GM19035 (cell line): Measurements from ENCODE around the gene FBXW8.
"Not testable (repeated sequence)": the region's sequence is repeated elsewhere in the genome, so short reads cannot be mapped to it uniquely, and the experiment has no call there.

Experiments
- ATAC-seq: cut with Tn5 transposase; IDR thresholded peaks from one replicate; pipeline ENCODE4 v1.9.1; 2021; ENCODE audit not compliant: unreplicated experiment

The FBXW8 gene

DNA sequence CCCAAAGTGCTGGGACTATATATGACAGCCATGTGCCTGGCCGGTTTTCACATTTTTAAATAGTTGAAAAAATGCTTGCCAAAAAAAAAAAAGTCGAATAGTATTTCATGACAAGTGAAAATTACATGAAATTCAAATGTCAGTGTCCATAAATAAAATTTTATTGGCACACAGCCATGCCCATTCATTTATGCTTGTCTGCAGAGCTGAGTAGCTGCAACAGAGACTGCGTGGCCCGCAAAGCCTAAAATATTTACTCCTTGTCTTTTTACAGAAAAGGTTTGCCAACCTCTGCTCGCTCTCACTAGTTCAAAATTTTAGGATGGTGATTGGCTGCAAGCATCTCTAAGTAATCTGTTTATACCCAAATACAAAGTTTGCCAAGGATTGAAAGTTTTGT lies 139.3 kb downstream of the FBXW8 start:
- no peak for ATAC-seq

DNA sequence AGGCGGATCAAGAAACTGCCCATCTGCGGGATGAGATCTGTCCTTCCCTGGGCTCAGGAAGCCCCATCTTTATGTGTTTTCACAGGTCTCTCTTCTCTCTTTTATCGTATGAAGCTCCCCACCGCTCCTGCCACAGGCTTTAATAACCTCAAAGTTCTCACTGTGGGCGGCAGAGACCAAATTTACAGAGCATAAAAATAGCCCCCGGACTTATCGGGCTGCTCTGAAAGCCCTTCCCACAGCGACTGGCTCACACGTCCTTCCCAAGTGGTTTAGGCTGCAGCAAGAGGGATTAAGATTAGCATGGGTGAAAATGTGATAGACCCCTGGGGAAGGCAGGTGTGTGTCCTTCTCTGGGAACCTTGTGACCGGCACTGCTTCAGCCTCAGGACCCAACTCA lies 140.6 kb downstream of the FBXW8 start:
- no peak for ATAC-seq

DNA sequence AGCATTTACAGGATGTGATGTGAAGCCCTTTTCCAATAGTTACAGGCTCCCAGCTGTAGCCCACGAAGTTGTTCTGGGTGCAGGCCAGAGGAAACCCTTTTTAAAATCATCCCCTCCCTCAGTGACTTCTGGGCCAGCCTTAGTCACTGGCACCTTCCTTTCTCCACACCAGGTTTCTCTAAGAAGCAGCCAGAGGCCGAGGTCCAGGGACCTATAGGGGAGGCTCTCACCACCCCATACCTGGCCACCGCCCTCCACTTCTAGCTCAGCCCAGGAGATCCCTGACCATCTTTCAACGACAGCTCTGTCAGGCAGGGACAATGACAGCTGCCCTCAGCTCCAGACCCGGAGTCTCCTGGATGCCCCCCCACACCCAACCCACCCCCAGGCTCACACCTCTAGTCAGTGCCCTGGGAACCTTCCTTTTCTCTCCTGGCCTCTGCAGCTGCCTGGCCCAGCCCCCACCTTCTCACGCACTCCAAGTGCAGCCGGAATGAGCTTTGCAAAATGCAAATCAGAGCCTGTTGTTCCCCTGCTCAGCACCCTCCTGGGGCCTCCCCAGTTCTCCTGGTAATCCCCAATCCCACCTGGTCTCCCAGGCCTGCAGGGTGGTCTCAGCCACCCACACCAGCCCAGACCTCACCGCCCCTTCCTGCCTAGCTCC lies 141.8 kb downstream of the FBXW8 start:
- ATAC-seq: no peak

DNA sequence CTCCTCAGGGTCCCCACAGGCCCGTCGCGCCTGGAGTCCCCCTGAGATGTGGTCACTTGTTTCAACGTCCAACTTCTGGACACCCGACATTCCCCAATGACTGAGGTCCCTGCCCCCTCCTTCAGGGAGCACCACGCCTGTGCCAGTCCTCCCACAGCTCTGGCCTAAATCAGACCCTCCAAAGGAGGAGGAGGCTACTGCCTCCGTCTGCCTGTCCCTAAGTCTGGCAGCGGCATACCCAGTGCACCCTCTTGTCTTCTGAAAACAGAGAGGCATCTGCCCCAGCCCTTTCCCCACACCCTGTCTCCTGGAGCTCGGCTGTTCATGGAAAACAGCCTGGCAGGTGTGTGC lies 142.3 kb downstream of the FBXW8 start:
- ATAC-seq: no peak

DNA sequence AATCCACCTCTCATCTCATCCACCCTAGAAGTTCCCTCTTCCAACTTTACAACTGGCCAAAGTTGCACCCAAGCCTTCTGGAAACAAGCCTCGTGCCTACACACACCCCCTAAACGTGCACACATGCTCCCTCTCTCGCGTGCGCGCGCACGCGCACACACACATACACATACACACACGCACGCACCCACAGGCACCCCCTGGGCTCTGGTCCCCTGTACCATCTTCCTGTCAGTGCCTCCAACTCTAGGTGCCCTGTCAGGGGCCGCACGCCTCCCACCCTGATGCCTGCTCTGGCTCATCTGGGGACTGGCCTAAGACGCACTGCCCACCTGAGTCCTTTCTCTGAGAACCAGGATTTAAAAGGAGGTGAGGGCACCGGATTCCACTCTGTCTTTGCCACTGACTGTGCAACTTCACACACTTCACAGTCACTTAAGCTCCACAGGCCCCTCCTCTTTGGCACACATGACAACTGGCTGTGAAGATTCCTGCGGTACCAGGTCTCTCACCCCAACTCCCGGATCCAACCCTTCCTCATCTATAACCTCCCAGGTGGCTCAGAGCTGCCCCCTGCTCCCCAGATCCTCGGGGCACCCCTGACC lies 142.9 kb downstream of the FBXW8 start:
- ATAC-seq: no peak

DNA sequence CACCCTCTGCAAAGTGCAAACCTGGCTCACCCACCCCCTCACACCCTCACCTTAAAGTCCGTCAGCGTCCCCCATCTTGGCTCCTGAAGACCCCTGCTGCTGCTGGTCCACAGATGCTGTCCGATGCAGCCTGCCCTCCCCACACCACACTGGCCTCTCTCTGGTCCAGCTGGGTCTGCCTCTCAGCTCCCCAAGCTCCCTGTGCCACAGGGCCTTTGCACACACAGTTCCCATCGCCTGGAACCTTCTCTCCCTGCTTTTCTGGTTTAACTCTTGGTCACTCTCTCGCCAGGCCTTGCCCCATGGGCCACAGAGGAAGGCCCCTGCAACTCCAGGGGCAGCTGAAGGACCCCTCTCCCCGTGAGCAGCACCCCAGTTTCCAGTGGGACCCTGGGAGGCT lies 143.5 kb downstream of the FBXW8 start:
- no peak for ATAC-seq

DNA sequence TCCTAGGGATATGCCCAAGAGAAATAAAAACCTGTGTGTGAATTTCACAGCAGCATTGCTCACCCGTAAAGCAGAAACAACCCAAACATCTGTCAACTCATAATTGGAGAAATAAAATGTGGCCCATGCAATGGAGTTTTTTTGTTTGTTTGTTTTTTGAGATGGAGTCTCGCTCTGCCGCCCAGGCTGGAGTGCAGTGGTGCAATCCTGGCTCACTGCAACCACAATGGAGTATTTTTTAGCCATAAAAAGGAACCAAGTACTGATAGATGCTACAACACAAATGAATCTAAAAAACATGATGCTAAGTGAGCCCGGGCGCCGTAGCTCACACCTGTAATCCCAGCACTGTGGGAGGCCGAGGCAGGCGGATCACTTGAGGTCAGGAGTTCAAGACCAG lies 146.9 kb downstream of the FBXW8 start:
- not testable (repeated sequence) for ATAC-seq

DNA sequence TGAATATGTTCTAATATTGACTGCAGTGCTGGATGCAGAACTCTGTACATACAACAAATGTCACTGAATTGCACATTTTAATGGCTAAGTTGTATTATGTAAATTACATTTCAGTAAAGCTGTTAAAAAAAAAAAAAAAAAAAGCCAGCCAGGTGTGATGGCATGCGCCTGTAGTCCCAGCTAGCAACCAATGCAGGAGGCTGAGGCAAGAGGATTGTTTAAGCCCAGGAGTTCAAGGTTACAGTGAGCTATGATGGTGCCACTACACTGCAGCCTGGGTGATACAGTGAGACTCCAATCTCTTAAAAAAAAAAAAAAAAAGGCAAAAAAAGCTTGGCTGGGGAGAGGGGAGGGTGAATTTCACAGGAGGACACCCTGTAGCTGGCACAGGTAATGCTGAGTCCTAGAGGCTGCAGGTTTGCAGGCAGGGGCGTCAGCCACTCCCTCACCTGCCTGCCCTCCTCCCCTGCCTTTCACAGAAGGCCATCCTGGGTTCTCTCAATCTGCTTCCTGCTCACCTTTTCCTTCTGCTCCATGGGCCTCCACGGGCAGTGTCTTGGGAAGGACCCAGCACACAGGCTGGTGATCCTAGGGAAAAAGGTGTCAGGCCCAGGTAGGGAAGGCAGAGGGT lies 147.8 kb downstream of the FBXW8 start:
- ATAC-seq: no peak

DNA sequence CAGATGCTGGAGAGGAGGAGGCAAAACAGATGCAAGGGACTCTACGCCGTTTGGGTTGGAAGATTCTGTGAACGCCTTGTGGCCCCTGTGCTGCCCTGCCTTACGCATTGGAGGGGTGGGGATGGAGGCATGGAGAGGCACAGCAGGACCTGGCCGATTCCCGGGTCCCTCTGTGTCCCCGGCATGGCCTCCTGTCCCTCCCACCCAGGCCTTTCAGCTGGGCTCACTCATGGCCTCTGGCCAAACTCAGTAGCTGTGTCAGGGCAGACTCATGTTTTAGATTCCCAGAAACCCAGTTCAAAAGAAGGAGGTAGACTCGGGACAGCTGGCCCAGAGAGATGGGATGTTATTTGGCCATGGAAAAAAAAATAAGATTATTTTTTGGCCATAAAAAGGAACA lies 148.4 kb downstream of the FBXW8 start:
- no peak for ATAC-seq

DNA sequence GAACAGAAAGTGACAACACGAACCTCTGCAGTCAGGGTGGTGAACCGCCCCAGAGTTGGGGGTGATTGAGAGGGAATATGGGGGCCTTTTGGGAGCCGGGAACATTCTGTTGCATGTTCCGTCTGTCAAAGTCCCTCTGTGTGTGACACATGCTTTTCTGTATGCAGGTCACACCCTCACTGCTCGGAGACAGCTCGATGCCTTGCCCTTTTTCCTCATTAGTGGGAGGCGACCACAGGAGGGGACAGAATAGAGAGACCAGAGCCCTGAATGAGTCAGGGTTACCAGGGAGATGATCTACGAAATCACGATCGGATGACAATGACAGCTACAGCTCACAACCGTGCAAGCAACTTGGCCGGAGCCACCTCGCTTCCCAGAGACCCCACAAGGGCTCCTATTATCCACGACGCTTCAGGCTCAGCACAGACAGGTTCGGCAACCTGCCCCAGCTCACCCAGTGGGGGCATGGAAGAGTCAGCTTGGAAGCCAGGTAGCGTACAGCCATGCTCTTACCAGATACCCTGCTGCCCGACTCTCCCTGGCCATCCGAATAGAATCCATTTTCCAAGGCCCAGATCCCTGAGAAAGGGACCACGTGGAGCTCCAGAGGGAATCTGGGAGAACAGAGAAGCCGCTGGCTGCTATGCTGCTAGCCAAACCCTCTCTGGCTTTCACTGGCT lies 149.6 kb downstream of the FBXW8 start:
- no peak for ATAC-seq

DNA sequence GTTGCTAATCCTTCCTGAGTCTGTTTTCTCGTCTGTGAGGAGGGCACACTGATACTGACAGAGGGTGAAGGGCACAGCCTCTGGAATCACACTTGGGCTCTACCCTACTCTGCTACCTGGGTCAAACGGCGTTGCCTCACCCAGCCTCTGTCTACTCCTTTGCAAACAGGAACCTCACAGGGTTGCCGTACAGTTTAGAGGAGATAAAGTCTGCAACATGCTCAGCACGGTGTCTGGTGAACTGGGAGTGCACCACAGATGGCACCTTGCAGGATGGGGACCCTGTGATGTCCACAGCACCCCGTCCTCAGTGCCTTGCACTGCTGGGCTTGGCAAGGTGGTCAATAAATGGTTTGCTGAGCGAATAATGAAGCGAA lies 150.2 kb downstream of the FBXW8 start:
- no peak for ATAC-seq

DNA sequence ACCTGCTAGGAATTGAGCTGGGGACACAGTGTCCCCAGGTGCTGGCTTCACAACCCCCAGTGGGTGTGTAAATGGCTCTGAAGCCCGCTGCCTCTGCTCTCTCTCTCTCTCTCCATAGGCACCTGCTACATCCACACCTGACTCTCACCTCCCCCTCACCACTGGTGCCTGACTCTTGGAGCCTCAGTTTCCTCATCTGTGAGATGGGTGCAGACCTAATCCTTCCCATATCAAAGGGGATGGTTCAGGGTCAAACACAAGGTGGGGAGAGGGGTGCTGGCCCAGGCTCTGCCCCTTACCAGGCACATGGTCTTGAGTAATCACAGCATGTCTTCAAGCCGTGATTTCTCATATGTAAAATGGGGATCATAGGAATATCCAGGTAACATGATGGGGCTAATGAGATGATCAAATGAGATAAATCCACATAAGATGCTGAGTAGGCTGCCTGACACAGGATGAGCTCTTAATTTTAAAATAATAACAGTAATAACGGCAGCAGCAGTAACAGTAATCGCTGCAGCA lies 150.9 kb downstream of the FBXW8 start:
- ATAC-seq: no peak

DNA sequence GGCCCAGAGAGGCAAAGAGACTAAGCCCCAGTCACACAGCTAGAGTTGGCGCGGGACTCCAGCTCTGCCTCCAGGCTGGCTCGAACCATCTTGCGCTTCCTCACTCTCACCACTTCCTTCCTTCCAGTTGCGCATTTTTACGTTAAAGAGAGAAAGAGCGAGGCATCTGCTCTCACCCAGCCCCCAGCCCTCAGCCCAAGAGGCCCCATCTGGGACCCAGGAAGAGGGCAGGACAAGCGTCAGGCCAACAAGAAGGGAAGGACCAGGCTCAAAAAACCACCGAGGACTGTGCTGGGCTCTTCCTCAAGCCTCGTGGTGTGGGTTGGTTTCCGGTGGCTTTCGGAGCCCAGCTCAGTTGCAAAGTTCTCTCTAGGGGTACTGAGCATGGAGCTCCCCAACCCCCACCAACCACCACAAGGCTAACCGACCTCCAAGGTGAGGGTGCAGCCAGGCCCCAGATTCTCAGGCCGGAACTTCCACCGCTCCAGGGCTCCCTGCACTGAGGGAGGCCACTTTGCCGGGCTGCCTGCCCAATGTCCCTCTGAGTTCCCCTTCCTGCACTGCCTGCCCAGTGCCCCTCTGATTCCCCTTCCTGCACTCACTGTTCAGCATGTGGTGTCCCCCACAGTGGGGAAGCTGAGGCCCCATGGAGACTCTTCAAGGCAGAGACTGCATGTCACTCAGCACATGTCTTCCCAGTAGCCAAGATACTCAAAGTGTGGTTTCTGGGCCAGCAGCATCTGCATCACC lies 152.6 kb downstream of the FBXW8 start:
- peak; percentile 55 for ATAC-seq

DNA sequence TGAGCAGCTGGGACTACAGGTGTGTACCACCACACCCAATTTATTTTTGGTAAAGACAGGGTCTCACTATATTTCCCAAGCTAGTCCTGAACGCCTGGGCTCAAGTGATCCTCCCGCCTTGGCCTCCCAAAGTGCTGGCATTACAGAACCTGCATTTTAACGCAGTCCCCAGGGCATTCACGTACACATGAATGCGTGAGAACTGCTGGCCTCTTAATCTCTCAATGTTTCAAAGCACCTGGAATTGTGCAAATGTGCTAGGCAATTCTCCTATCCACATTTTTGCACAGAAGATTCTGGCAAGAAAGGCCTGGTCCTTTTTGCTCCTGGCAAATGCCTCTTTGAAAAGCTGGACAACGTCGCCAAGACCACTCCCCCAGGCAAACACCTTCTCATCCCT lies 153.3 kb downstream of the FBXW8 start:
- ATAC-seq: no peak

DNA sequence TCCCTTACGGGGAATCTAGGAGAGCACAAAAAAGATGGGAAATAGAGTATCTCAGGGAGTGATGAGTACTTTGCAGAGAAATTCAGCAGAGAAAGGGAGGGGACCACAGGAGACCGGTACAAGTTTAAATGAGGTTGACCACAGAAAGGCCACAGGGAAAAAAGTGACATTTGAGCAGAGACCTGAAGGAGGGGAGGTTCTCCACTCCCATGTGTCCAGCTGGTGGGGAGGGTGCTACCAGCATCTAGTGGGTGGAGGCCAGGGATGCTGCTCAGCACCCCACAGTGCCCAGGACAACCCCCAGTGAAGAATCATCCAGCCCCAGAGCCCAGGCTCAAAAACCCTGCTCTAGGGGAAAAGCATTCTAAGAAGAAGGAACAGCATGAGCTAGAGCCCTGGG lies 153.8 kb downstream of the FBXW8 start:
- no peak for ATAC-seq

DNA sequence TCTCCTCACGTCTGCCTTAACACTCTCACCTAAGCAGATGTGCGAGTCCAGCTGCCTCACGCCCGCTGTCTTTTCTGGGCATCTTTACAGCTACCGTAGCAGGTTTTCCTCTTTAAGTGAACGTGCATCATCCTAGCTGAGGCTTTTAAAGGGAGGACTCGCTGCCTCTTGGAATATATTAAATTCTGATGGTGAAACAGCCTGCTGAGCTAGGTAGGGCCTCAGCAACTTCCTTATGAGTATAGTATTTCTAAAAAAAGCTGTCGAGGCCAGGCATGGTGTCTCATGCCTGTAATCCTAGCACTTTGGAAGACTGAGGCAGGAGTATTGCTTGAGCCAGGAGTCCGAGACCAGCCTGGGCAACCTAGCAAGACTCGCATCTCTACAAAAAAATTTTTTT lies 156.3 kb downstream of the FBXW8 start:
- ATAC-seq: no peak

DNA sequence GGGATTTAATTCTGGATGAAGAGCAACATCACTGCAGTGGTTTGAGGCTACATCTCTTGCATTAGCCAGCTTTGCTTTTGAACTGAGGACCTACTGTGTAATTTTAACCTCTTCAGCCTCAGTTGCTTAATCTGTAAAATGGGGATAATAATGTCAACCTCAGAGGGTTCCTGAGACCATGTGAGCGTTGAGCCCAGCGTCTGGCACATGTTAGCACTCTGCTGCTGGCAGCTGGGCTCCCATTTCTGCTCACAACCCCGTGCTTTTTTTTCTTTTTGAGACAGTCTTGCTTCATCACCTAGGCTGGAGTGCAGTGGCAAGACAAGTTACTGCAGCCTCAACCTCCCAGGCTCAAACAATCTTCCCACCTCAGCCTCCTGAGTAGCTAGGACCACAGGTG lies 156.9 kb downstream of the FBXW8 start:
- no peak for ATAC-seq

DNA sequence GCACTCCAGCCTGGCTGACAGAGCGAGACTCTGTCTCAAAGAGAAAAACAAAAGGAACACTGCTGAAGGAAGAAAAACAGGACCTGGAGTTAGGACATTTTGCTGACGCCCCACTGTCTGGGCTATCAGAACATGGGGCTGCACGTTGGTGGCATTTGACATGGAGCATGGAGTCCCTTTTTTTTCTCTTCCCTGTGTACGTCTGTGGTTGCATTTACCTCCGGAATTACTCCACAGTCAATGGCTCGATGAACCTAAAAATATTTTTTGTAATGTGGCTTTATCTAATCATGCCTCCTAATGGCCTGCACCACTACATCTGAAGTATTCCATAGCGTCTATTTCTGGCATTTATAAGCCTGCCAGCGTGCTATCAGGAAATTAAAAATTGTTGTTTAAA lies 157.7 kb downstream of the FBXW8 start:
- no peak for ATAC-seq

DNA sequence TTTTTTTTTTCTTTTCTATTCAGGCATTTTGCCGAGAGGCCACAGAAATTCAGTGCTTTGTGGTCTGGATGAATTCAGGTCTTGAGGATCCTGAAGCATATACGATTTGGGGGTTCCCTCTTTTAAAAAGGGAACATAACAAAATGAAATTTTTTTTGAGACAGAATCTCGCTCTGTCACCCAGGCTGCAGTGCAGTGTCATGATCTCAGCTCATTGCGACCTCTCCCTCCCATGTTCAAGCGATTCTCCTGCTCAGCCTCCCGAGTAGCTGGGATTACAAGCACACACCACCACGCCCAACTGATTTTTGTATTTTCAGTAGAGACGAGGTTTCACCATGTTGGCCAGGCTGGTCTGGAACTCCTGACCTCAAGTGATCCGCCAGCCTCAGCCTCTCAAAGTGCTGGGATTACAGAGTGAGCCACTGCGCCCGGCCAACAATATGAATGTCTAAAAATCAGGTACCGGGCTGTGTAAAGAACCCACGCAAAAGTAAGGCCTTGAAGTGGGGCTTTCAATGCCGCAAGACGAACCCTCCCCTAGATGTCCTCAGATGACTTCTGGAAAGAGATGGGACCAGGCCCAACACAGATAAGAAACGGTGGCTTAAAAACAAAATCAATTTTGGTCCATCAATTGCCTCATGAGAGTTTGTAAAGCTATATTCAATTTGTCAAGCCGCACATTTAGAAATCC lies 158.5 kb downstream of the FBXW8 start:
- no peak for ATAC-seq
